Stomach (tissue), 4 donors: ENCODE data around the gene IQSEC3.
"Not testable (repeated sequence)": the region's sequence is repeated elsewhere in the genome, so short reads cannot be mapped to it uniquely, and the experiment has no call there.

Source experiments
- POLR2A ChIP-seq, 4 donors: fragments of 450-650 bp; IDR thresholded peaks; one replicate each; pipeline ENCODE4 v1.6.1; 2016; ENCODE audit warnings: antibody characterized with exemption in 4 of 4, control low read depth in 2 of 4, mild to moderate bottlenecking in 1 of 4, moderate library complexity in 1 of 4
- TF ChIP-seq, protein P1 (sequence below), 7 experiments: fragments of 450-650 bp in 4 of 7; fragments of 200-600 bp in 3 of 7; sonication (generic) in 3 of 7; IDR thresholded peaks; one replicate each; pipeline ENCODE4 v1.5.1; 2016 to 2019; ENCODE audit warnings: antibody characterized with exemption in 7 of 7, control low read depth in 2 of 7, mild to moderate bottlenecking in 1 of 7

DNA sequence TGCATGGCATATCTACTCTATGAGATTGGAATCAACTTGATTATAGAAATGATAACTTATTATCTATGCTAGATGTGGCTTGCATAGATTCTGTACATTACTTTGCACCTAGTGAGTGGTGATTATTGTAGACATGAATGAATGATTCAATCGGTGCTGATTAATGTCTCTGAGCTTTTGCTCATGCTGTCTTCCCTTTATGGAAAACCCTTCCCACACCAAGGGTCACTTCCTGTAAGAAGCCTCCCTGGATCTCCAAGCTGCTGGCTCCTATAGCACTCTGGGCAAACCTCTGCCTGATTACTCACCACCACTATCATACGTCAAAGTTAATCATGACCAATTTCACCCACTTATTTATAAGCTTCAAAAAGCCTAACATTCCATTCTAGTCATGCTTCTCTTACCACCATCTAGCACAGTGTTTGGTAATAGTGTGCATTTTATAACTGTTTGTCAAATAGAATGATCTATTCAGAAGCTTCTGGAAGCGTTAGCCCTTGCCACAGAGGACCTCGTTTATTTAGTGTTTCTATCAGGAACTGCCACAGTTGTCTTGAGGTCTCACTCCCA, 990 bp upstream of the IQSEC3 start:
- TF ChIP-seq, protein P1, sequence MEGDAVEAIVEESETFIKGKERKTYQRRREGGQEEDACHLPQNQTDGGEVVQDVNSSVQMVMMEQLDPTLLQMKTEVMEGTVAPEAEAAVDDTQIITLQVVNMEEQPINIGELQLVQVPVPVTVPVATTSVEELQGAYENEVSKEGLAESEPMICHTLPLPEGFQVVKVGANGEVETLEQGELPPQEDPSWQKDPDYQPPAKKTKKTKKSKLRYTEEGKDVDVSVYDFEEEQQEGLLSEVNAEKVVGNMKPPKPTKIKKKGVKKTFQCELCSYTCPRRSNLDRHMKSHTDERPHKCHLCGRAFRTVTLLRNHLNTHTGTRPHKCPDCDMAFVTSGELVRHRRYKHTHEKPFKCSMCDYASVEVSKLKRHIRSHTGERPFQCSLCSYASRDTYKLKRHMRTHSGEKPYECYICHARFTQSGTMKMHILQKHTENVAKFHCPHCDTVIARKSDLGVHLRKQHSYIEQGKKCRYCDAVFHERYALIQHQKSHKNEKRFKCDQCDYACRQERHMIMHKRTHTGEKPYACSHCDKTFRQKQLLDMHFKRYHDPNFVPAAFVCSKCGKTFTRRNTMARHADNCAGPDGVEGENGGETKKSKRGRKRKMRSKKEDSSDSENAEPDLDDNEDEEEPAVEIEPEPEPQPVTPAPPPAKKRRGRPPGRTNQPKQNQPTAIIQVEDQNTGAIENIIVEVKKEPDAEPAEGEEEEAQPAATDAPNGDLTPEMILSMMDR (IDR thresholded peaks at IDR 0.05), result not testable (repeated sequence)
- TF ChIP-seq POLR2A (IDR thresholded peaks at IDR 0.05), result not testable (repeated sequence)
